GM12878 (cell line): ENCODE results near the gene ME3.

Source experiments
- CTCF ChIP-seq, 3 experiments: IDR thresholded peaks in 2 of 3; conservative IDR thresholded peaks in 1 of 3; 2 replicates each; pipeline ENCODE4 v1.5.1; 2011; ENCODE audit warnings: low read depth in 3 of 3, low read length in 3 of 3, mild to moderate bottlenecking in 3 of 3, control low read depth in 2 of 3, moderate library complexity in 2 of 3, inconsistent platforms in 1 of 3, mixed read lengths in 1 of 3; ENCODE audit not compliant: control insufficient read depth in 2 of 3, insufficient read depth in 1 of 3; ENCODE audit errors: extremely low read depth in 1 of 3
- EP300 ChIP-seq, 2 experiments: fragments of 150-350 bp in 1 of 2; IDR thresholded peaks; 2 replicates each; pipeline ENCODE4 v1.6.1; 2011 to 2012; ENCODE audit warnings: low read depth in 2 of 2, low read length in 2 of 2, borderline replicate concordance in 1 of 2, improper control_type of control experiment in 1 of 2, inconsistent platforms in 1 of 2; ENCODE audit not compliant: control insufficient read depth in 1 of 2
- FOXM1 ChIP-seq: IDR thresholded peaks from 2 replicates; pipeline ENCODE4 v1.6.1; 2012; ENCODE audit warnings: low read depth, mild to moderate bottlenecking, inconsistent platforms, low read length, moderate library complexity
- HDAC2 ChIP-seq: fragments of 200-600 bp; sonication (generic); IDR thresholded peaks from 2 replicates; pipeline ENCODE4 v1.6.1; 2017
- MTA3 ChIP-seq: IDR thresholded peaks from 2 replicates; pipeline ENCODE4 v1.6.1; 2012; ENCODE audit warnings: low read length, inconsistent platforms, borderline replicate concordance
- NFYB ChIP-seq: IDR thresholded peaks from 2 replicates; pipeline ENCODE4 v1.6.1; 2011; ENCODE audit warnings: low read depth, mild to moderate bottlenecking, low read length, improper control_type of control experiment, moderate library complexity; ENCODE audit not compliant: insufficient read depth
- POLR2A ChIP-seq: IDR thresholded peaks from 2 replicates; pipeline ENCODE4 v1.6.1; 2011; ENCODE audit warnings: low read depth, mild to moderate bottlenecking, low read length
- SIX5 ChIP-seq: IDR thresholded peaks from 2 replicates; pipeline ENCODE4 v1.6.1; 2011; ENCODE audit warnings: mild to moderate bottlenecking, low read depth, low read length, moderate library complexity; ENCODE audit not compliant: severe bottlenecking
- SMC3 ChIP-seq: IDR thresholded peaks from 2 replicates; pipeline ENCODE4 v1.6.1; 2011; ENCODE audit warnings: low read length, improper control_type of control experiment, borderline replicate concordance
- SRF ChIP-seq, 2 experiments: IDR thresholded peaks; 2 replicates each; pipeline ENCODE4 v1.6.1; 2011; ENCODE audit warnings: low read depth in 2 of 2, low read length in 2 of 2, mild to moderate bottlenecking in 1 of 2, moderate library complexity in 1 of 2
- SUZ12 ChIP-seq: fragments of 200-600 bp; sonication (generic); IDR thresholded peaks from one replicate; pipeline ENCODE4 v1.6.1; 2018; ENCODE audit warnings: antibody characterized with exemption, mild to moderate bottlenecking; ENCODE audit not compliant: unreplicated experiment
- TCF7 ChIP-seq: IDR thresholded peaks from 2 replicates; pipeline ENCODE4 v1.6.1; 2014; ENCODE audit warnings: antibody characterized with exemption, borderline replicate concordance
- YBX1 ChIP-seq: fragments of 450-650 bp; IDR thresholded peaks from 2 replicates; pipeline ENCODE4 v1.6.1; 2016; ENCODE audit warnings: antibody characterized with exemption
- YY1 ChIP-seq: IDR thresholded peaks from 2 replicates; pipeline ENCODE4 v1.6.1; 2011; ENCODE audit warnings: low read depth, mild to moderate bottlenecking, low read length

- TF ChIP-seq POLR2A (no peak), YBX1 (no peak), CTCF (IDR thresholded peaks at IDR 0.05 in 2 of 3, conservative IDR thresholded peaks at IDR 0.05 in 1 of 3; ENCODE audit: control insufficient read depth in 2 of 3, extremely low read depth in 1 of 3, insufficient read depth in 1 of 3, low read depth in 3 of 3, low read length in 3 of 3) (no peak), SIX5 (no peak), SRF (IDR thresholded peaks at IDR 0.05; ENCODE audit: low read depth in 2 of 2, low read length in 2 of 2) (no peak), HDAC2 (no peak), TCF7 (no peak), EP300 (IDR thresholded peaks at IDR 0.05; ENCODE audit: borderline replicate concordance in 1 of 2, control insufficient read depth in 1 of 2, low read depth in 2 of 2, low read length in 2 of 2) (no peak), FOXM1 (no peak), MTA3 (no peak), SUZ12 (no peak), SMC3 (no peak), NFYB (no peak), YY1 (no peak)
These were observed 212.5 kb downstream of the ME3 start for GRCh38 chr11:86459682-86460460.
